PC-3 (cell line): ENCODE data around the gene C17orf100. TPM values are rescaled to one million over a fixed set of nuclear protein-coding genes. Genes with fewer than 3 reads are reported as not detected.

ENCODE experiments used
- ATAC-seq: fragments of 200-7000 bp; cut with Tn5 transposase; 2 replicates; pipeline ENCODE4 v1.9.1; 2020; ENCODE audit warnings: mild to moderate bottlenecking, moderate library complexity
- BruUV-seq: library from RNA; stranded (reverse); fragments of 400-500 nt; replicated peaks from 2 replicates; lab custom pipeline; 2021; lab: Mats Ljungman, UMichigan
- CTCF ChIA-PET: fragments of 300-600 bp; sonication (Branson Sonifier 250); formaldehyde crosslinking; loops from one replicate; lab custom pipeline; 2022; ENCODE audit warnings: antibody characterized with exemption; lab: Charles Lee
- POLR2A ChIA-PET: fragments of 300-600 bp; sonication (Branson Sonifier 250); formaldehyde crosslinking; loops from one replicate; lab custom pipeline; 2022; ENCODE audit warnings: antibody characterized with exemption; ENCODE audit not compliant: unreplicated experiment; lab: Charles Lee
- DNase-seq: peaks from one replicate; pipeline ENCODE4 v3.0.0-alpha.2; 2015
- H2AFZ ChIP-seq: fragments of 300-600 bp; sonication (generic); 2 replicates; pipeline ENCODE4 v1.6.0; 2016; ENCODE audit warnings: antibody characterized with exemption, low read length
- H3F3A ChIP-seq: fragments of 300-600 bp; sonication (generic); one replicate; pipeline ENCODE4 v1.6.0; 2017; ENCODE audit warnings: antibody characterized with exemption, low read length, control low read depth, mild to moderate bottlenecking; ENCODE audit not compliant: unreplicated experiment
- H3K27ac ChIP-seq: fragments of 300-600 bp; sonication (generic); 2 replicates; pipeline ENCODE4 v1.5.1; 2016; ENCODE audit warnings: mild to moderate bottlenecking, low read length
- H3K27me3 ChIP-seq: fragments of 300-600 bp; sonication (generic); 2 replicates; pipeline ENCODE4 v1.6.1; 2016; ENCODE audit warnings: low read length, mixed read lengths
- H3K36me3 ChIP-seq: fragments of 300-600 bp; sonication (generic); 2 replicates; pipeline ENCODE4 v1.6.1; 2016; ENCODE audit warnings: low read depth, mixed run types, low read length, mixed read lengths
- H3K4me1 ChIP-seq: fragments of 300-600 bp; sonication (generic); 2 replicates; pipeline ENCODE4 v1.5.1; 2016; ENCODE audit warnings: low read length; ENCODE audit not compliant: insufficient read depth
- H3K4me2 ChIP-seq: fragments of 300-600 bp; sonication (generic); 2 replicates; pipeline ENCODE4 v1.6.0; 2016; ENCODE audit warnings: low read length
- H3K4me3 ChIP-seq: fragments of 300-600 bp; sonication (generic); 2 replicates; pipeline ENCODE4 v1.5.1; 2016; ENCODE audit warnings: mild to moderate bottlenecking, low read length, mixed read lengths
- H3K79me2 ChIP-seq: fragments of 300-600 bp; sonication (generic); 2 replicates; pipeline ENCODE4 v1.6.1; 2017; ENCODE audit warnings: low read length, mixed read lengths
- H3K9ac ChIP-seq: fragments of 300-600 bp; sonication (generic); 2 replicates; pipeline ENCODE4 v1.6.0; 2016; ENCODE audit warnings: mild to moderate bottlenecking, low read length
- H3K9me2 ChIP-seq: fragments of 300-600 bp; sonication (generic); replicated peaks from 2 replicates; pipeline ENCODE4 v1.6.1; 2016; ENCODE audit warnings: mixed run types, low read length, mixed read lengths
- H3K9me3 ChIP-seq: fragments of 300-600 bp; sonication (generic); 2 replicates; pipeline ENCODE4 v1.6.1; 2016; ENCODE audit warnings: low read length, mixed read lengths
- H4K20me1 ChIP-seq: fragments of 300-600 bp; sonication (generic); 2 replicates; pipeline ENCODE4 v1.6.1; 2016; ENCODE audit warnings: low read length, mixed read lengths
- CTCF ChIP-seq: fragments of 300-600 bp; sonication (generic); conservative IDR thresholded peaks from 2 replicates; pipeline ENCODE4 v1.5.1; 2017; ENCODE audit warnings: antibody characterized with exemption, low read depth, mild to moderate bottlenecking, low read length
- EZH2 ChIP-seq: fragments of 300-600 bp; sonication (generic); IDR thresholded peaks from one replicate; pipeline ENCODE4 v1.6.1; 2017; ENCODE audit warnings: antibody characterized with exemption, mild to moderate bottlenecking, low read length; ENCODE audit not compliant: unreplicated experiment
- EZH2phosphoT487 ChIP-seq: fragments of 300-600 bp; sonication (generic); IDR thresholded peaks from 2 replicates; pipeline ENCODE4 v1.6.1; 2018; ENCODE audit warnings: mild to moderate bottlenecking, antibody characterized with exemption, low read length, borderline replicate concordance
- intact Hi-C: fragments of 100-400 bp; cut with micrococcal nuclease; formaldehyde crosslinking; loops from 2 replicates; pipeline ENCODE4 v1.9.0; 2023
- total RNA-seq: library from RNA; depleted of rRNA; stranded (reverse); fragments of >200 nt; gene quantifications from 2 replicates; pipeline ENCODE4 v1.2.3, GENCODE V29; 2014

C17orf100 gene
- total RNA-seq, 1 experiment from 2014 or later, result 0.15 TPM

- BruUV-seq, result no TSS peak
- H2AFZ ChIP-seq, result no peak overlapping the region
- ChIA-PET CTCF (no interaction called here), POLR2A (no interaction called here)
- DNase-seq, result no peak
- TF ChIP-seq EZH2phosphoT487 (no peak), CTCF (no peak), EZH2 (no peak)
- no peak overlapping the region for H3K4me2 ChIP-seq
- H3K9me2 ChIP-seq, result no peaks in the 10 kb centered on the region
- H3K27ac ChIP-seq, result no peak overlapping the region
- no peak for ATAC-seq
- no peaks in the 10 kb centered on the region for H3K36me3 ChIP-seq
- intact Hi-C loops, result no loop called here
- H4K20me1 ChIP-seq, result no peaks in the 10 kb centered on the region
- peaks cover 19% of the 10 kb centered on the region for H3K4me1 ChIP-seq
- no peaks in the 10 kb centered on the region for H3K9me3 ChIP-seq
- H3K27me3 ChIP-seq, result no peaks in the 10 kb centered on the region
- H3F3A ChIP-seq, result no peaks in the 10 kb centered on the region
- no peaks in the 10 kb centered on the region for H3K79me2 ChIP-seq
- no peak overlapping the region for H3K9ac ChIP-seq
- no peak overlapping the region for H3K4me3 ChIP-seq
These were observed 25.2 kb downstream of the C17orf100 start for GRCh38 chr17:6676802-6677157.

GRCh38 chr17:6677158-6677831, 25.7 kb downstream of the C17orf100 start:
- Histone ChIP-seq H3K36me3 (no peaks in the 10 kb centered on the region), H3K27ac (no peak overlapping the region), H3K9me2 (no peaks in the 10 kb centered on the region), H3K27me3 (no peaks in the 10 kb centered on the region), H3F3A (no peaks in the 10 kb centered on the region), H3K4me1 (peaks cover 19% of the 10 kb centered on the region), H3K9me3 (no peaks in the 10 kb centered on the region), H3K9ac (no peak overlapping the region), H4K20me1 (no peaks in the 10 kb centered on the region), H3K4me3 (no peak overlapping the region), H3K79me2 (no peaks in the 10 kb centered on the region), H2AFZ (no peak overlapping the region), H3K4me2 (no peak overlapping the region)
- intact Hi-C loops, result no loop called here
- BruUV-seq, result no TSS peak
- ATAC-seq (no peak), DNase-seq (no peak)
- CTCF ChIA-PET, result interaction anchor here (0.6 kb wide), 1 partner anchor 119 kb away, joined by 3 read pairs; no protein-coding TSS in a partner anchor
- TF ChIP-seq EZH2 (no peak), EZH2phosphoT487 (no peak), CTCF (no peak)
- POLR2A ChIA-PET, result no interaction called here

- Histone ChIP-seq H3K36me3 (no peaks in the 10 kb centered on the region), H3K79me2 (no peaks in the 10 kb centered on the region), H3K9me3 (no peaks in the 10 kb centered on the region), H3K4me3 (no peak overlapping the region), H2AFZ (no peak overlapping the region), H3K9me2 (no peaks in the 10 kb centered on the region), H4K20me1 (no peaks in the 10 kb centered on the region), H3F3A (no peaks in the 10 kb centered on the region), H3K27ac (no peak overlapping the region), H3K27me3 (no peaks in the 10 kb centered on the region), H3K4me2 (no peak overlapping the region), H3K4me1 (peaks cover 19% of the 10 kb centered on the region), H3K9ac (no peak overlapping the region)
- intact Hi-C loops, result no loop called here
- DNase-seq, result no peak
- POLR2A ChIA-PET, result no interaction called here
- CTCF ChIA-PET, result interaction anchor here (0.6 kb wide), 1 partner anchor 120 kb away, joined by 3 read pairs; no protein-coding TSS in a partner anchor
- TF ChIP-seq EZH2phosphoT487, result no peak
- no peak for TF ChIP-seq EZH2
- TF ChIP-seq CTCF, result no peak
- ATAC-seq, result no peak
- no TSS peak for BruUV-seq
These were observed 26.4 kb downstream of the C17orf100 start for GRCh38 chr17:6677946-6678345.
